A673 (cell line): ENCODE measurements around the gene PHYHIPL.

Experiments
- CTCF ChIP-seq: fragments of 300-800, 200-600 bp; sonication (generic); conservative IDR thresholded peaks from 2 replicates; pipeline ENCODE4 v1.5.1; 2017; ENCODE audit warnings: low read depth, mild to moderate bottlenecking, antibody characterized with exemption, low read length, moderate library complexity, mixed read lengths
- EZH2 ChIP-seq: fragments of 200-600 bp; sonication (generic); IDR thresholded peaks from 2 replicates; pipeline ENCODE4 v1.6.1; 2017; ENCODE audit warnings: borderline replicate concordance, low read depth, mild to moderate bottlenecking, mixed read lengths, antibody characterized with exemption, low read length; ENCODE audit not compliant: poor library complexity, severe bottlenecking

DNA sequence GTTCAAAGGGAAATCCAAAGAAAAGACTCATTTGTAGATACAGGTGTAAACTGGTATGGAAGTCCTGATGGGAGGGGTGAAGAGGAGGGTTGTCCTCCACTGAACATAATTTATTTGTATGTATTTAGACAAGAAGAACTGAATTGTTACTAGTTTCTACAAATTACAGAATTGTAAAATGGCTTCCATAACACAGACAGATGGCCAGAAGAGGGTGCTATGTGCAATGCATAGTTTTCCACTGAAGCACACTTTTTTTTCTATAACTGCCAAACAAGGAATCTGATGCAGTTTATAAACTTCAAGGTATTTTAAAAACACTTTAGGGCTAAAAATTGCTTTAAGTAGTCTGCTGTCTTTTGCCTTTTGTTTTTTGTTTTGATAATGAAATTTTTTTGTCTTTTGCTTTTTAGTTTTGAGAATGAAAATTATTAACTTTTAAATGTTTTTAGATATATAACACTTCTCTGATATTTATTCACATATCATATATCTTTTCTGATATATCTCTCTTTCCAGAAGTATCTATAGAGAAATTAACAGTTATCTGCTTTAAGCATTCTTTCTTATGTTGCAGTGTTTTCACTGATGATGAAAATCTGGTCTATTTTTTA, 58.5 kb downstream of the PHYHIPL start:
- no peak for TF ChIP-seq EZH2
- TF ChIP-seq CTCF = peak; percentile 88
